Activated naive CD8-positive, alpha-beta T cell (primary cell): ENCODE measurements around the gene ADAT2.
A peak's percentile ranks its signal among the peaks of the same experiment; 100 is the strongest.
"Not testable (repeated sequence)": the region's sequence is repeated elsewhere in the genome, so short reads cannot be mapped to it uniquely, and the experiment has no call there.

Experiments
- H3K27ac Mint-ChIP-seq: one replicate; pipeline ENCODE4 v1.8.0; 2021; ENCODE audit warnings: mixed read lengths
- H3K27me3 Mint-ChIP-seq: one replicate; pipeline ENCODE4 v1.8.0; 2021; ENCODE audit warnings: mixed read lengths
- H3K36me3 Mint-ChIP-seq: one replicate; pipeline ENCODE4 v1.8.0; 2021; ENCODE audit warnings: mixed read lengths
- H3K4me1 Mint-ChIP-seq: one replicate; pipeline ENCODE4 v1.8.0; 2021; ENCODE audit warnings: low read depth, mixed read lengths
- H3K4me3 Mint-ChIP-seq: one replicate; pipeline ENCODE4 v1.8.0; 2021; ENCODE audit warnings: mild to moderate bottlenecking, mixed read lengths
- H3K9me3 Mint-ChIP-seq: one replicate; pipeline ENCODE4 v1.8.0; 2021; ENCODE audit warnings: low read depth, mixed read lengths

The ADAT2 gene

GRCh38 chr6:143450453-143451371 is at the start of gene ADAT2, which contains the start of gene PEX3:
Gene ADAT2 (minus strand): TSS chr6:143450695. CDS start chr6:143450658, 37 bp downstream.
Gene PEX3 (plus strand): TSS chr6:143450805. CDS start chr6:143451043, 238 bp downstream.
- H3K36me3 Mint-ChIP-seq: peaks cover 8% of the 10 kb centered on the region
- no peaks in the 10 kb centered on the region for H3K27me3 Mint-ChIP-seq
- peak within 1 kb of the TSS; percentile 97 for H3K4me3 Mint-ChIP-seq
- H3K27ac Mint-ChIP-seq: peak within 1 kb of the TSS; percentile 100
- H3K9me3 Mint-ChIP-seq: no peaks in the 10 kb centered on the region
- peaks cover 54% of the 10 kb centered on the region for H3K4me1 Mint-ChIP-seq

GRCh38 chr6:143498428-143498827 is 47.9 kb upstream of the ADAT2 start:
- H3K9me3 Mint-ChIP-seq: peaks cover 4% of the 10 kb centered on the region
- H3K27ac Mint-ChIP-seq: no peak overlapping the region
- H3K27me3 Mint-ChIP-seq: no peaks in the 10 kb centered on the region
- H3K4me3 Mint-ChIP-seq: no peak overlapping the region
- H3K36me3 Mint-ChIP-seq: peaks cover 14% of the 10 kb centered on the region
- peaks cover 14% of the 10 kb centered on the region for H3K4me1 Mint-ChIP-seq

- Mint-ChIP-seq H3K27ac (no peak overlapping the region), H3K36me3 (peaks cover 11% of the 10 kb centered on the region), H3K4me3 (no peak overlapping the region), H3K9me3 (peaks cover 4% of the 10 kb centered on the region), H3K27me3 (no peaks in the 10 kb centered on the region), H3K4me1 (peaks cover 14% of the 10 kb centered on the region)
These were observed 46.5 kb upstream of the ADAT2 start for GRCh38 chr6:143496974-143497373.

- H3K27ac Mint-ChIP-seq: no peak overlapping the region
- peaks cover 5% of the 10 kb centered on the region for H3K36me3 Mint-ChIP-seq
- H3K9me3 Mint-ChIP-seq: no peaks in the 10 kb centered on the region
- H3K4me3 Mint-ChIP-seq: no peak overlapping the region
- H3K4me1 Mint-ChIP-seq: no peaks in the 10 kb centered on the region
- H3K27me3 Mint-ChIP-seq: no peaks in the 10 kb centered on the region
These were observed 40.3 kb upstream of the ADAT2 start for GRCh38 chr6:143490775-143491174.

- H3K27ac Mint-ChIP-seq: no peak overlapping the region
- peaks cover 5% of the 10 kb centered on the region for H3K36me3 Mint-ChIP-seq
- H3K4me3 Mint-ChIP-seq: no peak overlapping the region
- no peaks in the 10 kb centered on the region for H3K4me1 Mint-ChIP-seq
- H3K27me3 Mint-ChIP-seq: no peaks in the 10 kb centered on the region
- no peaks in the 10 kb centered on the region for H3K9me3 Mint-ChIP-seq
These were observed 39.7 kb upstream of the ADAT2 start for GRCh38 chr6:143490244-143490643.

- Mint-ChIP-seq H3K9me3 (no peaks in the 10 kb centered on the region), H3K36me3 (peaks cover 11% of the 10 kb centered on the region), H3K4me3 (no peak overlapping the region), H3K27ac (no peak overlapping the region), H3K4me1 (no peaks in the 10 kb centered on the region), H3K27me3 (no peaks in the 10 kb centered on the region)
These were observed 36.3 kb upstream of the ADAT2 start for GRCh38 chr6:143486752-143487151.

- no peaks in the 10 kb centered on the region for H3K4me1 Mint-ChIP-seq
- no peak overlapping the region for H3K27ac Mint-ChIP-seq
- peaks cover 11% of the 10 kb centered on the region for H3K36me3 Mint-ChIP-seq
- H3K4me3 Mint-ChIP-seq: no peak overlapping the region
- H3K9me3 Mint-ChIP-seq: no peaks in the 10 kb centered on the region
- no peaks in the 10 kb centered on the region for H3K27me3 Mint-ChIP-seq
These were observed 35.5 kb upstream of the ADAT2 start for GRCh38 chr6:143485967-143486366.

- Mint-ChIP-seq H3K4me1 (no peaks in the 10 kb centered on the region), H3K36me3 (peaks cover 11% of the 10 kb centered on the region), H3K27me3 (no peaks in the 10 kb centered on the region), H3K27ac (no peak overlapping the region), H3K9me3 (no peaks in the 10 kb centered on the region), H3K4me3 (no peak overlapping the region)
These were observed 32.1 kb upstream of the ADAT2 start for GRCh38 chr6:143482593-143482992.

- no peak overlapping the region for H3K27ac Mint-ChIP-seq
- H3K36me3 Mint-ChIP-seq: peaks cover 33% of the 10 kb centered on the region
- no peaks in the 10 kb centered on the region for H3K27me3 Mint-ChIP-seq
- no peaks in the 10 kb centered on the region for H3K9me3 Mint-ChIP-seq
- no peaks in the 10 kb centered on the region for H3K4me1 Mint-ChIP-seq
- no peak overlapping the region for H3K4me3 Mint-ChIP-seq
These were observed 28.1 kb upstream of the ADAT2 start for GRCh38 chr6:143478479-143479062.

- Mint-ChIP-seq H3K36me3 (peaks cover 41% of the 10 kb centered on the region), H3K27me3 (no peaks in the 10 kb centered on the region), H3K9me3 (no peaks in the 10 kb centered on the region), H3K4me1 (no peaks in the 10 kb centered on the region), H3K4me3 (no peak overlapping the region), H3K27ac (no peak overlapping the region)
These were observed 26.1 kb upstream of the ADAT2 start for GRCh38 chr6:143476545-143476944.

GRCh38 chr6:143471822-143472221 is 21.3 kb upstream of the ADAT2 start:
- Mint-ChIP-seq H3K9me3 (no peaks in the 10 kb centered on the region), H3K27ac (no peak overlapping the region), H3K4me3 (no peak overlapping the region), H3K4me1 (no peaks in the 10 kb centered on the region), H3K27me3 (no peaks in the 10 kb centered on the region), H3K36me3 (peaks cover 44% of the 10 kb centered on the region)

GRCh38 chr6:143468823-143469222 is 18.3 kb upstream of the ADAT2 start:
- H3K4me3 Mint-ChIP-seq, H3K4me1 Mint-ChIP-seq, H3K9me3 Mint-ChIP-seq, H3K27ac Mint-ChIP-seq, H3K27me3 Mint-ChIP-seq: not testable (repeated sequence)
- peaks cover 27% of the 10 kb centered on the region for H3K36me3 Mint-ChIP-seq

- H3K4me1 Mint-ChIP-seq: peaks cover 2% of the 10 kb centered on the region
- no peak overlapping the region for H3K27ac Mint-ChIP-seq
- H3K9me3 Mint-ChIP-seq: no peaks in the 10 kb centered on the region
- no peak overlapping the region for H3K4me3 Mint-ChIP-seq
- no peaks in the 10 kb centered on the region for H3K27me3 Mint-ChIP-seq
- H3K36me3 Mint-ChIP-seq: peaks cover 23% of the 10 kb centered on the region
These were observed 17.5 kb upstream of the ADAT2 start for GRCh38 chr6:143468026-143468425.

- no peaks in the 10 kb centered on the region for H3K27me3 Mint-ChIP-seq
- H3K4me1 Mint-ChIP-seq: peaks cover 3% of the 10 kb centered on the region
- no peak overlapping the region for H3K27ac Mint-ChIP-seq
- peaks cover 22% of the 10 kb centered on the region for H3K36me3 Mint-ChIP-seq
- no peaks in the 10 kb centered on the region for H3K9me3 Mint-ChIP-seq
- H3K4me3 Mint-ChIP-seq: no peak overlapping the region
These were observed 15.1 kb upstream of the ADAT2 start for GRCh38 chr6:143465546-143465945.

GRCh38 chr6:143457563-143458359 is 7.3 kb upstream of the ADAT2 start:
- Mint-ChIP-seq H3K36me3 (peaks cover 17% of the 10 kb centered on the region), H3K9me3 (no peaks in the 10 kb centered on the region), H3K4me3 (no peak overlapping the region), H3K4me1 (peaks cover 33% of the 10 kb centered on the region), H3K27me3 (no peaks in the 10 kb centered on the region), H3K27ac (no peak overlapping the region)
